Medulla oblongata (tissue), 1 donor: ENCODE results near the gene NEDD4L.

Experiments used
- DNase-seq: peaks from one replicate; pipeline ENCODE4 v3.0.0-alpha.2; 2015; ENCODE audit errors: extremely low spot score

Gene NEDD4L

GRCh38 chr18:58181988-58182387 is 138.0 kb downstream of the NEDD4L start:
- DNase-seq = no peak

GRCh38 chr18:58183226-58183625 is 139.2 kb downstream of the NEDD4L start:
- no peak for DNase-seq

GRCh38 chr18:58186258-58186948 is 142.4 kb downstream of the NEDD4L start:
- no peak for DNase-seq

- no peak for DNase-seq
Observed at GRCh38 chr18:58187674-58188073, 143.6 kb downstream of the NEDD4L start.

- no peak for DNase-seq
Observed at GRCh38 chr18:58188996-58189395, 145.0 kb downstream of the NEDD4L start.

- DNase-seq = no peak
Observed at GRCh38 chr18:58190842-58191530, 147.0 kb downstream of the NEDD4L start.

GRCh38 chr18:58191626-58192025 is 147.6 kb downstream of the NEDD4L start:
- no peak for DNase-seq

GRCh38 chr18:58192519-58192918 is 148.5 kb downstream of the NEDD4L start:
- no peak for DNase-seq

GRCh38 chr18:58194028-58194427 is 150.0 kb downstream of the NEDD4L start:
- DNase-seq = peak; percentile 16

GRCh38 chr18:58195278-58195765 is 151.3 kb downstream of the NEDD4L start:
- DNase-seq = peak; percentile 19

GRCh38 chr18:58196164-58196563 is 152.1 kb downstream of the NEDD4L start:
- DNase-seq = no peak

- DNase-seq = no peak
Observed at GRCh38 chr18:58196881-58197872, 153.2 kb downstream of the NEDD4L start.

GRCh38 chr18:58201268-58201667 is 157.2 kb downstream of the NEDD4L start:
- DNase-seq = no peak

GRCh38 chr18:58201733-58202730 is 158.0 kb downstream of the NEDD4L start:
- DNase-seq = no peak

- DNase-seq = no peak
Observed at GRCh38 chr18:58204776-58205442, 160.9 kb downstream of the NEDD4L start.

GRCh38 chr18:58205443-58206160 is 161.6 kb downstream of the NEDD4L start:
- DNase-seq = no peak

- DNase-seq = no peak
Observed at GRCh38 chr18:58207520-58208152, 163.6 kb downstream of the NEDD4L start.

GRCh38 chr18:58208207-58208932 is 164.3 kb downstream of the NEDD4L start:
- no peak for DNase-seq
